Nephron (organoid): Measurements from ENCODE around the gene CUL9.

Experiments used
- H3K27ac Mint-ChIP-seq, 3 experiments: 2 replicates each; pipeline ENCODE4 v1.8.0; 2020; ENCODE audit warnings: mixed read lengths in 3 of 3, mild to moderate bottlenecking in 2 of 3, moderate library complexity in 1 of 3
- H3K27me3 Mint-ChIP-seq: 2 replicates; pipeline ENCODE4 v1.8.0; 2021; ENCODE audit warnings: low read depth, mild to moderate bottlenecking, moderate library complexity, mixed read lengths
- H3K36me3 Mint-ChIP-seq: 2 replicates; pipeline ENCODE4 v1.8.0; 2020; ENCODE audit warnings: low read depth, mixed read lengths
- H3K4me1 Mint-ChIP-seq: 2 replicates; pipeline ENCODE4 v1.8.0; 2020; ENCODE audit warnings: mixed read lengths
- H3K4me3 Mint-ChIP-seq, 3 experiments: 2 replicates each; pipeline ENCODE4 v1.8.0; 2020; ENCODE audit warnings: mild to moderate bottlenecking in 3 of 3, mixed read lengths in 3 of 3, moderate library complexity in 2 of 3
- H3K9me3 Mint-ChIP-seq: 2 replicates; pipeline ENCODE4 v1.8.0; 2020; ENCODE audit warnings: mixed read lengths
- CTCF ChIP-seq, 3 experiments: fragments of 200-600 bp; sonication (generic); IDR thresholded peaks; one replicate each; pipeline ENCODE4 v1.5.0; 2021; ENCODE audit warnings: antibody characterized with exemption in 3 of 3; ENCODE audit not compliant: unreplicated experiment in 3 of 3

CUL9 gene

GRCh38 chr6:43229803-43230620 lies 48.0 kb downstream of the CUL9 start:
- H3K9me3 Mint-ChIP-seq, result no peaks in the 10 kb centered on the region
- peak overlapping the region; percentile 85 to 89 (median 87) for H3K4me3 Mint-ChIP-seq
- H3K36me3 Mint-ChIP-seq, result peaks cover 10% of the 10 kb centered on the region
- no peak for TF ChIP-seq CTCF (IDR thresholded peaks at IDR 0.05; ENCODE audit: unreplicated experiment in 3 of 3)
- peak overlapping the region in 2 of 3 experiments; percentile 71 to 84 for H3K27ac Mint-ChIP-seq
- H3K27me3 Mint-ChIP-seq, result peaks cover 31% of the 10 kb centered on the region
- H3K4me1 Mint-ChIP-seq, result peaks cover 5% of the 10 kb centered on the region

DNA sequence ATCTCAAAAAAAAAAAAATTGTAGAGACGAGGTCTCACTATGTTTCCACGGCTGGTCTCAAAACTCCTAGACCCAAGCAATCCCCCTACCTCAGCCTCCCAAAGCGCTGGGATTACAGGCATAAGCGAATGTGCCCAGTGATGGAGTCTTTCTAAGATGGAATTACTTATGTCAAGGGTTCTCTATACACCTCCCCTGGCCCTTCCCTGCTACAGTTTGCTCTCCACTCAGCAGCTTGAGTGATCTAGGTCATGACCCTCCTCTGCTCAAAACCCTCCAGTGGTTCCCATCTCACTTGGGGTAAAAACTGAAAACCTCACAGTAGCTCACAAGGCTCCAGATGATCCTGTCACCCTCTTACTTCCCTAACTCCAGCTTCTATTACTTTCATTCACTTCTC lies 49.1 kb downstream of the CUL9 start:
- Mint-ChIP-seq H3K27ac (no peak overlapping the region), H3K27me3 (peaks cover 37% of the 10 kb centered on the region), H3K4me1 (peaks cover 5% of the 10 kb centered on the region), H3K9me3 (no peaks in the 10 kb centered on the region), H3K4me3 (peak overlapping the region; percentile 51 to 62 (median 61)), H3K36me3 (peaks cover 6% of the 10 kb centered on the region)
- no peak for TF ChIP-seq CTCF (IDR thresholded peaks at IDR 0.05; ENCODE audit: unreplicated experiment in 3 of 3)

DNA sequence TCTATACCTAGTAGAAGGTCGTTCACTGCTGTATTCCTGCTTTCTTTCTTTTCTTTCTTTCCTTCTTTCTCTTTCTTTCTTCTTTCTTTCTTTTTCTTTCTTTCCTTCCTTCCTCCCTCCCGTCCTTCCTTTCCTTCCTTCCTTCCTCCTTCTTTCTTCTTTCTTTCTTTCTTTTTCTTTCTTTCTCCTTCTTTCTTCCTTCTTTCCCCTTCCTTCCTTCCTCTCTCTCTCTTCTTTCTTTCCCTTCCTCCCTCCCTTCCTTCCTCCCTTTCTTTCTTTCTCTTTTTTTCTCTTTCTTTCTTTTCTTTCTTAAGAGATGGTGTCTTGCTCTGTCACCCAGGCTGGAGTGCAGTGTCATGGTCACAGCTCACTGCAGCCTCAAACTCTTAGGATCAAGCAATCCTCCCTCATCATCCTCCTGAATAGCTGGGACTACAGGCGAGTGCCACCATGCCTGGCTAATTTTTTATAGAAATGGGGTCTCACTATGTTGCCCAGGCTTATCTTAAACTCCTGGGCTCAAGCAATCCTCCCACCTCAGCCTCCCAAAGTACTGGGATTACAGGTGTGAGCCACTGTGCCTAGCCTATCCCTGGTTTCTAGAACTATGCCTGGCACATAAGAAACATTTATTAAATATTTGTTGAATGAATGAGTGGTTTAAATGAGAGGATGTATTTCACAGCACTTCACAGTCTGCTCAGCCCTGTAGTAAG lies 49.9 kb downstream of the CUL9 start:
- H3K9me3 Mint-ChIP-seq, result no peaks in the 10 kb centered on the region
- H3K36me3 Mint-ChIP-seq, result no peaks in the 10 kb centered on the region
- H3K4me3 Mint-ChIP-seq, result peak overlapping the region; percentile 51 to 62 (median 61)
- H3K4me1 Mint-ChIP-seq, result peaks cover 5% of the 10 kb centered on the region
- peak overlapping the region in 1 of 3 experiments; percentile 21 for H3K27ac Mint-ChIP-seq
- TF ChIP-seq CTCF (IDR thresholded peaks at IDR 0.05; ENCODE audit: unreplicated experiment in 3 of 3), result no peak
- H3K27me3 Mint-ChIP-seq, result peaks cover 45% of the 10 kb centered on the region

DNA sequence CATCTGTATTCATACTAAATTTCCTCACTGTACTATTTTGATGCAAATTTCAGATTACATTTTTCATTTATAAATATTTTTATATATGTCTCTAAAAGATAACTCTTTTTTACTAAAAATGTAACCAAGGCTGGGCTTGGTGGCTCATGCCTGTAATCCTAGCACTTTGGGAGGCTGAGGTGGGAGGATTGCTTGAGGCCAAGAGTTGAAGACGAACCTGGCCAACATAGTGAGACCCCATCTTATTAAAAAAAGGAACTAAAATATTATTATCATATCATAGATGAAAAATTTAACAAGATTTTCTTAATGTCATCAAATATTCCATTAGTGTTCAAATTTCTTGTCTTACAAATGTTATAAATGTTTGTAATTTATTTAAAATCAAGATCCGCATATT lies 53.8 kb downstream of the CUL9 start:
- H3K4me1 Mint-ChIP-seq, result no peaks in the 10 kb centered on the region
- no peak for TF ChIP-seq CTCF (IDR thresholded peaks at IDR 0.05; ENCODE audit: unreplicated experiment in 3 of 3)
- H3K27ac Mint-ChIP-seq, result no peak overlapping the region
- no peak overlapping the region for H3K4me3 Mint-ChIP-seq
- peaks cover 41% of the 10 kb centered on the region for H3K27me3 Mint-ChIP-seq
- H3K36me3 Mint-ChIP-seq, result no peaks in the 10 kb centered on the region
- peaks cover 5% of the 10 kb centered on the region for H3K9me3 Mint-ChIP-seq

- Mint-ChIP-seq H3K27me3 (peaks cover 20% of the 10 kb centered on the region), H3K4me3 (no peak overlapping the region), H3K27ac (no peak overlapping the region), H3K4me1 (no peaks in the 10 kb centered on the region), H3K36me3 (no peaks in the 10 kb centered on the region), H3K9me3 (peaks cover 8% of the 10 kb centered on the region)
- TF ChIP-seq CTCF (IDR thresholded peaks at IDR 0.05; ENCODE audit: unreplicated experiment in 3 of 3), result no peak
These were observed 57.1 kb downstream of the CUL9 start for GRCh38 chr6:43239054-43239453.
